Measurements from ENCODE around the gene ALOX15B.

ALOX15B gene

DNA sequence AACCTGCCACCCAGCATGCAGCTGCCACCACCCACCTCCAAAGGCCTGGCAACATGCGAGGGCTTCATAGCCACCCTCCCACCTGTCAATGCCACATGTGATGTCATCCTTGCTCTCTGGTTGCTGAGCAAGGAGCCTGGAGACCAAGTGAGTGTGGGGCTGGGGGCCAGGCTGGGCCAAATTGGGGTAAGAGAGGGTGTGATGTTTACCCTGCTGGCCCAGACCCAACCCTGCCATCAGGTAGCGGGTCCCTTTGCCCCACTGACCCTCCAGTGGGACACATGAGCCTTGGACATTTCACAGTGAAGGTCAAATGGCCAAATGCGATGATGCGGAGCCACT lies 8.9 kb downstream of the ALOX15B start:
- no peak overlapping the region for H3K4me2 ChIP-seq (ENCODE audit: low read depth, low read length)
- H3K27me3 ChIP-seq (replicated peaks; ENCODE audit: insufficient read depth, low read length): peaks cover 93% of the 10 kb centered on the region
- no peak overlapping the region for H3K9ac ChIP-seq (ENCODE audit: low read length)
- H3K9me3 ChIP-seq (replicated peaks; ENCODE audit: insufficient read depth, low read length): no peaks in the 10 kb centered on the region
- no peak overlapping the region for H2AFZ ChIP-seq (ENCODE audit: low read length)
- no peaks in the 10 kb centered on the region for H3F3A ChIP-seq (ENCODE audit: insufficient read depth, low read length)
- H3K4me1 ChIP-seq (ENCODE audit: low read length): no peaks in the 10 kb centered on the region
- H3K27ac ChIP-seq (ENCODE audit: low read length): no peak overlapping the region
- TF ChIP-seq CTCF (IDR thresholded peaks at IDR 0.05; ENCODE audit: low read length): no peak
- TF ChIP-seq EZH2 (optimal IDR thresholded peaks at IDR 0.05; ENCODE audit: low read depth, low read length): no peak
- TF ChIP-seq EZH2phosphoT487 (IDR thresholded peaks at IDR 0.05; ENCODE audit: low read length): no peak
- H3K36me3 ChIP-seq (replicated peaks; ENCODE audit: insufficient read depth, low read length): no peaks in the 10 kb centered on the region
- no peak for DNase-seq
- H3K4me3 ChIP-seq (ENCODE audit: low read length): no peak overlapping the region
- no peaks in the 10 kb centered on the region for H3K9me2 ChIP-seq (replicated peaks; ENCODE audit: insufficient read depth, low read length)
- no peaks in the 10 kb centered on the region for H4K20me1 ChIP-seq (ENCODE audit: insufficient read depth, low read length)
- H3K79me2 ChIP-seq (ENCODE audit: low read length): no peaks in the 10 kb centered on the region

GRCh38 chr17:8048236-8048635 lies 9.4 kb downstream of the ALOX15B start:
- H3F3A ChIP-seq (ENCODE audit: insufficient read depth, low read length): no peaks in the 10 kb centered on the region
- TF ChIP-seq EZH2 (optimal IDR thresholded peaks at IDR 0.05; ENCODE audit: low read depth, low read length): no peak
- TF ChIP-seq CTCF (IDR thresholded peaks at IDR 0.05; ENCODE audit: low read length): no peak
- no peak for TF ChIP-seq EZH2phosphoT487 (IDR thresholded peaks at IDR 0.05; ENCODE audit: low read length)

GRCh38 chr17:8048736-8049135 lies 9.9 kb downstream of the ALOX15B start:
- H3K27ac ChIP-seq (ENCODE audit: low read length): no peak overlapping the region
- DNase-seq: no peak
- no peak for TF ChIP-seq CTCF (IDR thresholded peaks at IDR 0.05; ENCODE audit: low read length)
- TF ChIP-seq EZH2phosphoT487 (IDR thresholded peaks at IDR 0.05; ENCODE audit: low read length): no peak
- TF ChIP-seq EZH2 (optimal IDR thresholded peaks at IDR 0.05; ENCODE audit: low read depth, low read length): no peak

More at GRCh38 chr17:8048236-8048635, 9.4 kb downstream of the ALOX15B start:
- no peaks in the 10 kb centered on the region for H3K79me2 ChIP-seq (ENCODE audit: low read length)
- H4K20me1 ChIP-seq (ENCODE audit: insufficient read depth, low read length): no peaks in the 10 kb centered on the region
- H3K4me1 ChIP-seq (ENCODE audit: low read length): no peaks in the 10 kb centered on the region
- H3K9me3 ChIP-seq (replicated peaks; ENCODE audit: insufficient read depth, low read length): no peaks in the 10 kb centered on the region
- H3K4me2 ChIP-seq (ENCODE audit: low read depth, low read length): no peak overlapping the region
- no peak overlapping the region for H3K27ac ChIP-seq (ENCODE audit: low read length)
- H3K36me3 ChIP-seq (replicated peaks; ENCODE audit: insufficient read depth, low read length): no peaks in the 10 kb centered on the region
- no peak overlapping the region for H3K4me3 ChIP-seq (ENCODE audit: low read length)
- no peak overlapping the region for H2AFZ ChIP-seq (ENCODE audit: low read length)
- H3K27me3 ChIP-seq (replicated peaks; ENCODE audit: insufficient read depth, low read length): peaks cover 93% of the 10 kb centered on the region
- no peak overlapping the region for H3K9ac ChIP-seq (ENCODE audit: low read length)
- no peak for DNase-seq
- no peaks in the 10 kb centered on the region for H3K9me2 ChIP-seq (replicated peaks; ENCODE audit: insufficient read depth, low read length)

More at GRCh38 chr17:8048736-8049135, 9.9 kb downstream of the ALOX15B start:
- no peaks in the 10 kb centered on the region for H3K9me2 ChIP-seq (replicated peaks; ENCODE audit: insufficient read depth, low read length)
- no peaks in the 10 kb centered on the region for H3K79me2 ChIP-seq (ENCODE audit: low read length)
- H3K4me2 ChIP-seq (ENCODE audit: low read depth, low read length): no peak overlapping the region
- no peak overlapping the region for H3K4me3 ChIP-seq (ENCODE audit: low read length)
- no peak overlapping the region for H2AFZ ChIP-seq (ENCODE audit: low read length)
- H3F3A ChIP-seq (ENCODE audit: insufficient read depth, low read length): no peaks in the 10 kb centered on the region
- H3K36me3 ChIP-seq (replicated peaks; ENCODE audit: insufficient read depth, low read length): no peaks in the 10 kb centered on the region
- no peak overlapping the region for H3K9ac ChIP-seq (ENCODE audit: low read length)
- peaks cover 93% of the 10 kb centered on the region for H3K27me3 ChIP-seq (replicated peaks; ENCODE audit: insufficient read depth, low read length)
- H3K4me1 ChIP-seq (ENCODE audit: low read length): no peaks in the 10 kb centered on the region
- no peaks in the 10 kb centered on the region for H4K20me1 ChIP-seq (ENCODE audit: insufficient read depth, low read length)
- H3K9me3 ChIP-seq (replicated peaks; ENCODE audit: insufficient read depth, low read length): no peaks in the 10 kb centered on the region
